ENCODE measurements around the gene C9orf50.

The C9orf50 gene

DNA sequence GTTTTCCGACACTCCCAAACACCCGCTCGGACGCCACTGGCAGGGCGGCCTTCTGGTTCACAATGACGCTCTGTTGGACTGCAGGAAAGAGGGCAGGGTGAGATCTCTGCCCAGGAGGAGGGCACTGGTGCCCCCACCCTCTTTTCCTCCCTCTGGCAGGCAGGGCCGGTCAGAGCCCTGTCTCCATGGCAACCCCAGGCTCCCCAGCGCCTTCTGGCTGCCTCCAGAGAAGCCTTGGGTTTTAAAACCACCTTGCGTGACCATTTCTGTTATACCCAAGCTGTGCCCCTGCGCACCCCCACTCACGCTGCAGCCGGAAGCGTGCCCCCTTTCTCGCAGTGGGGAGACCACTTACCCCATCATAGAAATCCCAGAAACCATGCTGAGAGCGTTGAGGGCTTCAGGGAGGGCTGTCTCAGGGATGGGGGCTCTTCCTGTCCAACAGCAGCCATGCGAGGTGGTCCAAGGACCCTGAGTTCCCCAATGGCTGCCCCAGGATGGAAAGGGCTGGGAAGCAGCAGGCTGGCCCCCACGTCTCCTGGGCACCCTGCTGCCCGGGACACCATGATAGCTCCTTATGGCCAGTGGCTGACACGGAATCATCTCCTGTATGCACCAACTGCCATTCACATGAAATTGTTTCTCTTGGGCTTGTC, 7.3 kb downstream of the C9orf50 start:
- H3K36me3 ChIP-seq (ENCODE audit: low read length) = no peaks in the 10 kb centered on the region
- TF ChIP-seq, protein P1, sequence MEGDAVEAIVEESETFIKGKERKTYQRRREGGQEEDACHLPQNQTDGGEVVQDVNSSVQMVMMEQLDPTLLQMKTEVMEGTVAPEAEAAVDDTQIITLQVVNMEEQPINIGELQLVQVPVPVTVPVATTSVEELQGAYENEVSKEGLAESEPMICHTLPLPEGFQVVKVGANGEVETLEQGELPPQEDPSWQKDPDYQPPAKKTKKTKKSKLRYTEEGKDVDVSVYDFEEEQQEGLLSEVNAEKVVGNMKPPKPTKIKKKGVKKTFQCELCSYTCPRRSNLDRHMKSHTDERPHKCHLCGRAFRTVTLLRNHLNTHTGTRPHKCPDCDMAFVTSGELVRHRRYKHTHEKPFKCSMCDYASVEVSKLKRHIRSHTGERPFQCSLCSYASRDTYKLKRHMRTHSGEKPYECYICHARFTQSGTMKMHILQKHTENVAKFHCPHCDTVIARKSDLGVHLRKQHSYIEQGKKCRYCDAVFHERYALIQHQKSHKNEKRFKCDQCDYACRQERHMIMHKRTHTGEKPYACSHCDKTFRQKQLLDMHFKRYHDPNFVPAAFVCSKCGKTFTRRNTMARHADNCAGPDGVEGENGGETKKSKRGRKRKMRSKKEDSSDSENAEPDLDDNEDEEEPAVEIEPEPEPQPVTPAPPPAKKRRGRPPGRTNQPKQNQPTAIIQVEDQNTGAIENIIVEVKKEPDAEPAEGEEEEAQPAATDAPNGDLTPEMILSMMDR (IDR thresholded peaks at IDR 0.05; ENCODE audit: insufficient read depth, low read length, poor library complexity, severe bottlenecking) = no peak
- TF ChIP-seq EZH2phosphoT487 (conservative IDR thresholded peaks at IDR 0.05; ENCODE audit: low read length) = no peak
- no peaks in the 10 kb centered on the region for H3F3A ChIP-seq (ENCODE audit: insufficient read depth)
- no peaks in the 10 kb centered on the region for H4K20me1 ChIP-seq (ENCODE audit: low read depth, low read length)
- no peaks in the 10 kb centered on the region for H3K79me2 ChIP-seq (ENCODE audit: insufficient read depth, low read length)
- no peaks in the 10 kb centered on the region for H3K27me3 ChIP-seq (ENCODE audit: low read length)
- no peak overlapping the region for H3K27ac ChIP-seq (ENCODE audit: low read depth, low read length)
- no peaks in the 10 kb centered on the region for H3K9me3 ChIP-seq (ENCODE audit: insufficient read depth, low read length)
- no peaks in the 10 kb centered on the region for H3K9me2 ChIP-seq (replicated peaks; ENCODE audit: insufficient read depth, low read length)
- H3K4me3 ChIP-seq (ENCODE audit: insufficient read depth, low read length, poor library complexity, severe bottlenecking) = no peak overlapping the region
- no peak overlapping the region for H3K4me2 ChIP-seq (ENCODE audit: low read depth, low read length, poor library complexity, severe bottlenecking)
- no peak overlapping the region for H2AFZ ChIP-seq (ENCODE audit: low read depth, low read length, severe bottlenecking)
- no peak overlapping the region for H3K9ac ChIP-seq (ENCODE audit: low read length)

DNA sequence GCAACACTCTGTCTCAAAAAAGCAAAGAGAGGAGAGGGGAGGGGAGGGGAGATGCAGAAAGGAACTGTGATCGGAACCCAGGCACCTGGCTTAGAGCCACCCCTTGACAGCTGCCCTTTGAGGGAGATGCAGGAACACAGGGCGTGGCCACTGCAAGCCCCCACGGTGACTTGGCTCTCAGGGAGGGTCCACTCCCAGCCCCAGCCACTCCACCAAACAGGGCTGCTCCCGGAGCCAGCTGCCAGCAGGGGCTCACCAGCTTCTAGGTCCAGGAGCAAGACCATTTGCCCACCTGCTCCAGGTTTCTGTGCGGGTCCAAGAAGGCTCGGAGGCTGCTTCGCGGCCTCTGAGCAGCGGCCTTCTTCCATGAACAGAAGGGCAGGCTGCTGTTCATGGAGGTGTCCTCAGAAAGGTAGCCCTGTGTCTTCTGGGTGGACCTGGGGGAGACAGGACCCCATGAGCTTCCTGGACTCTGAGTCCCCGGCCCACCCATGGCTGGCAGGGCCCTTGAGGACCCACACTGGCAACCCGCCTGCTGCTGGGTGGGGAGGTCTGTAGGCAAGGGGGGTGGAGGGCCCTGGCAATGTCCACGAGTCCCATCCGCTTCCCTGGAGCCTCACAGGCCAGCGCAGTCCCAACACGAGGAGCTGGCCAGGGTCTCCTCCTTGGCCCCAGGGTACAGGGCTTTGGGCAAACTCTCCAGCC, 7.9 kb downstream of the C9orf50 start:
- Histone ChIP-seq H3K4me2 (ENCODE audit: low read depth, low read length, poor library complexity, severe bottlenecking) (no peak overlapping the region), H3K9me3 (ENCODE audit: insufficient read depth, low read length) (no peaks in the 10 kb centered on the region), H3K27me3 (ENCODE audit: low read length) (no peaks in the 10 kb centered on the region), H4K20me1 (ENCODE audit: low read depth, low read length) (no peaks in the 10 kb centered on the region), H3K9me2 (replicated peaks; ENCODE audit: insufficient read depth, low read length) (no peaks in the 10 kb centered on the region), H3K79me2 (ENCODE audit: insufficient read depth, low read length) (no peaks in the 10 kb centered on the region), H3K27ac (ENCODE audit: low read depth, low read length) (no peak overlapping the region), H3K36me3 (ENCODE audit: low read length) (no peaks in the 10 kb centered on the region), H2AFZ (ENCODE audit: low read depth, low read length, severe bottlenecking) (no peak overlapping the region), H3K9ac (ENCODE audit: low read length) (no peak overlapping the region), H3K4me3 (ENCODE audit: insufficient read depth, low read length, poor library complexity, severe bottlenecking) (no peak overlapping the region), H3F3A (ENCODE audit: insufficient read depth) (no peaks in the 10 kb centered on the region)
- TF ChIP-seq, protein P1 (IDR thresholded peaks at IDR 0.05; ENCODE audit: insufficient read depth, low read length, poor library complexity, severe bottlenecking) = no peak
- no peak for TF ChIP-seq EZH2phosphoT487 (conservative IDR thresholded peaks at IDR 0.05; ENCODE audit: low read length)

DNA sequence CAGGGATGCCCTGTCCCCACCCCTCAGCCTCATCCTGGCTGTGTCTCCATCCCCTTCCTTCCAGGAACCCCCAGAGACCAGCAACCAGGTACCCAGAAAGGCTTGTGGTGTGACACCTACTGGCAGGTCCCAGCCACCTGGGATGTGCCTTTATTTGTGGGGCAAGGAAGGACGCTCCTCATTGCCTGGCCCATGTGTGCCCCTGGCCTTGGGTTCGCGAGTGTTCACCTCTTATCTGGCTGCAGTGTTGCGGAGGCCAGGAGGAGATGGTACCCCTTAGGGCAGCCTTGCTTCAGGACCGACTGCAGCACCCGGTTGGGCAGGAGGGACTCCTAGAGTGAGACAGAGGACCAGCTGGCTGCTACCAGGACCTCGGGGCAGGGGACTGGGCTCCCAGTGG, 8.8 kb downstream of the C9orf50 start:
- TF ChIP-seq EZH2phosphoT487 (conservative IDR thresholded peaks at IDR 0.05; ENCODE audit: low read length) = no peak
- TF ChIP-seq, protein P1 (IDR thresholded peaks at IDR 0.05; ENCODE audit: insufficient read depth, low read length, poor library complexity, severe bottlenecking) = no peak
- no peak overlapping the region for H3K4me3 ChIP-seq (ENCODE audit: insufficient read depth, low read length, poor library complexity, severe bottlenecking)
- H3K4me2 ChIP-seq (ENCODE audit: low read depth, low read length, poor library complexity, severe bottlenecking) = no peak overlapping the region
- no peak overlapping the region for H3K27ac ChIP-seq (ENCODE audit: low read depth, low read length)
- H3K9me2 ChIP-seq (replicated peaks; ENCODE audit: insufficient read depth, low read length) = no peaks in the 10 kb centered on the region
- no peaks in the 10 kb centered on the region for H3K9me3 ChIP-seq (ENCODE audit: insufficient read depth, low read length)
- no peaks in the 10 kb centered on the region for H3K79me2 ChIP-seq (ENCODE audit: insufficient read depth, low read length)
- no peak overlapping the region for H2AFZ ChIP-seq (ENCODE audit: low read depth, low read length, severe bottlenecking)
- no peaks in the 10 kb centered on the region for H3F3A ChIP-seq (ENCODE audit: insufficient read depth)
- no peaks in the 10 kb centered on the region for H3K27me3 ChIP-seq (ENCODE audit: low read length)
- H3K9ac ChIP-seq (ENCODE audit: low read length) = no peak overlapping the region
- no peaks in the 10 kb centered on the region for H3K36me3 ChIP-seq (ENCODE audit: low read length)
- H4K20me1 ChIP-seq (ENCODE audit: low read depth, low read length) = no peaks in the 10 kb centered on the region

Measured in SU-DHL-6 (cell line).